Astrocyte of the spinal cord (primary cell): ENCODE data around the gene ZNF678.
"Not testable (repeated sequence)": the region's sequence is repeated elsewhere in the genome, so short reads cannot be mapped to it uniquely, and the experiment has no call there.

Source experiments
- DNase-seq: peaks from one replicate; pipeline ENCODE4 v3.0.0; 2011; ENCODE audit warnings: low read depth, low spot score
- H3K4me3 ChIP-seq: 2 replicates; pipeline ENCODE4 v1.5.1; 2011; ENCODE audit warnings: low read depth, mild to moderate bottlenecking, low read length, moderate library complexity
- CTCF ChIP-seq: IDR thresholded peaks from 2 replicates; pipeline ENCODE4 v1.5.1; 2012; ENCODE audit warnings: low read depth, mild to moderate bottlenecking, low read length, inconsistent platforms
- in situ Hi-C: cut with HindIII; loops from 2 replicates; pipeline ENCODE4 v1.10.0; 2017; ENCODE audit warnings: low sequenced_read_pairs

The ZNF678 gene

GRCh38 chr1:227546059-227546458 is 17.3 kb upstream of the ZNF678 start:
- DNase-seq = no peak
- in situ Hi-C loops = no loop called here
- H3K4me3 ChIP-seq = no peak overlapping the region
- TF ChIP-seq CTCF = no peak

GRCh38 chr1:227546598-227547309 is 16.6 kb upstream of the ZNF678 start:
- no peak for DNase-seq
- in situ Hi-C loops = no loop called here
- TF ChIP-seq CTCF = no peak
- H3K4me3 ChIP-seq = no peak overlapping the region

GRCh38 chr1:227547310-227548118 is 15.8 kb upstream of the ZNF678 start:
- no peak for DNase-seq
- no peak for TF ChIP-seq CTCF
- H3K4me3 ChIP-seq = no peak overlapping the region
- in situ Hi-C loops = no loop called here

- DNase-seq = no peak
- H3K4me3 ChIP-seq = no peak overlapping the region
- in situ Hi-C loops = no loop called here
- TF ChIP-seq CTCF = no peak
Measured at GRCh38 chr1:227548119-227548397, 15.3 kb upstream of the ZNF678 start.

GRCh38 chr1:227548448-227548847 is 14.9 kb upstream of the ZNF678 start:
- TF ChIP-seq CTCF = no peak
- no peak overlapping the region for H3K4me3 ChIP-seq
- in situ Hi-C loops = no loop called here
- no peak for DNase-seq

- DNase-seq = no peak
- TF ChIP-seq CTCF = no peak
- in situ Hi-C loops = no loop called here
- no peak overlapping the region for H3K4me3 ChIP-seq
Measured at GRCh38 chr1:227549892-227550291, 13.5 kb upstream of the ZNF678 start.

GRCh38 chr1:227551881-227552280 is 11.5 kb upstream of the ZNF678 start:
- in situ Hi-C loops, H3K4me3 ChIP-seq, DNase-seq: not testable (repeated sequence)
